Measurements from ENCODE around the gene MAPK8IP3.

DNA sequence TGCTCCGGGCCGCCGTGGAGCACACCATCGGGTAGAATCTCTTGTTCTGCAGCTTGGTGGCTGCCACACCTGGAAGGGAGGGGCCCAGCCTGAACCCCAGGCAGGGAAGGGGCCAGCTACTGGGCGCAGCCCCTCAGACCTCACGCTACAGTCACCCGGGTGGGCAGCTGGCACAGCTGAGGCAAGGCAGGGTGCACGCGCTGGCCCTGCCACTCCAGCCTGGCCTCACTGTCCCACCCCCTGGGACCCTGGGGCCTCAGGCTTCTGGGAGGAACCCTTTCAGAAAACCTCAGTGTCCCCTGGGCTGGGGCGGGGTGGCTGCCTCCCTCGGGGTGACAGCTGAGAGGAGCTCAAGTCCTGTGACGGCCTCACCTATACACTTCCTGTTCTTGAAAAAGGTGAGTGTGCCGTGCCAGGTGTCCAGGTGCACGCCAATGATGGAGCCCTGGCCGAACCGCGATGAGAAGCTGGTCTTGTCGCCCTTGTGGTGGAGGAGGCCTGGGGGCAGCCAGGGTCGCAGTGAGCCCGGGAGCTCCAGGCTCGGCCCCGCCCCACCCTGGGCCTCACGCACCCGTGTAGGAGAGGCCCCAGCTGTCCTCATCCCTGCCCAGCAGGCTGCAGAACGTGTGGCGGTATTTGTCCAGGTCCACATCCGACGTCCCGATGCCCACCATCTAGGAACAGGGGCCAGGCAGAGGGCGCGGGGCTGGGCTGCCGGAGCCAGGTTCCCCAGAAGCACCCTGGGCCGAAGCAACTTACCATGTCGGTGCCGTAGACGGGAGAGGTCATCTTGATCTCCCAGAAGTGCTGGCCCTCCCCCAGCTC is 71.6 kb downstream of the MAPK8IP3 start:
- TF ChIP-seq CTCF (optimal IDR thresholded peaks at IDR 0.05 in 1 of 3, IDR thresholded peaks at IDR 0.05 in 1 of 3, conservative IDR thresholded peaks at IDR 0.05 in 1 of 3; ENCODE audit: extremely low read depth in 1 of 3, insufficient read depth in 2 of 3, low read length in 3 of 3) = no peak
- no peak for TF ChIP-seq EZH2 (IDR thresholded peaks at IDR 0.05; ENCODE audit: low read length)

All from keratinocyte (primary cell).